ENCODE data around the gene CTRB2.

The CTRB2 gene

GRCh38 chr16:75235721-75236193 is 28.8 kb upstream of the CTRB2 start:
- H3K27ac ChIP-seq (ENCODE audit: low read depth, low read length): no peak overlapping the region
- H3K9ac ChIP-seq (ENCODE audit: low read depth in 1 of 2, low read length in 2 of 2): no peak overlapping the region
- H3K9me3 ChIP-seq (ENCODE audit: control insufficient read depth in 1 of 2, low read length in 2 of 2): no peaks in the 10 kb centered on the region
- H3K27me3 ChIP-seq (ENCODE audit: control insufficient read depth in 1 of 2, insufficient read depth in 2 of 2, low read length in 2 of 2): no peaks in the 10 kb centered on the region
- peaks cover 18 to 55% of the 10 kb centered on the region in 2 donors for H3K36me3 ChIP-seq (ENCODE audit: control insufficient read depth in 1 of 2, insufficient read depth in 2 of 2, low read length in 2 of 2)
- H3K4me3 ChIP-seq (ENCODE audit: low read depth in 1 of 2, low read length in 2 of 2): no peak overlapping the region
- peaks cover 0 to 17% of the 10 kb centered on the region in 2 donors for H3K4me1 ChIP-seq (ENCODE audit: control insufficient read depth in 1 of 2, insufficient read depth in 2 of 2, low read length in 2 of 2)

GRCh38 chr16:75234856-75235696 is 28.1 kb upstream of the CTRB2 start:
- H3K4me3 ChIP-seq (ENCODE audit: low read depth in 1 of 2, low read length in 2 of 2): no peak overlapping the region

GRCh38 chr16:75233611-75233938 is 26.6 kb upstream of the CTRB2 start:
- no peaks in the 10 kb centered on the region for H3K27me3 ChIP-seq (ENCODE audit: control insufficient read depth in 1 of 2, insufficient read depth in 2 of 2, low read length in 2 of 2)
- H3K9me3 ChIP-seq (ENCODE audit: control insufficient read depth in 1 of 2, low read length in 2 of 2): no peaks in the 10 kb centered on the region
- peak overlapping the region; percentile 36 for H3K27ac ChIP-seq (ENCODE audit: low read depth, low read length)
- H3K4me3 ChIP-seq (ENCODE audit: low read depth in 1 of 2, low read length in 2 of 2): no peak overlapping the region
- peaks cover 0 to 12% of the 10 kb centered on the region in 2 donors for H3K4me1 ChIP-seq (ENCODE audit: control insufficient read depth in 1 of 2, insufficient read depth in 2 of 2, low read length in 2 of 2)
- peaks cover 25 to 65% of the 10 kb centered on the region in 2 donors for H3K36me3 ChIP-seq (ENCODE audit: control insufficient read depth in 1 of 2, insufficient read depth in 2 of 2, low read length in 2 of 2)
- H3K9ac ChIP-seq (ENCODE audit: low read depth in 1 of 2, low read length in 2 of 2): no peak overlapping the region

More at GRCh38 chr16:75234856-75235696, 28.1 kb upstream of the CTRB2 start:
- H3K9me3 ChIP-seq (ENCODE audit: control insufficient read depth in 1 of 2, low read length in 2 of 2): no peaks in the 10 kb centered on the region
- H3K9ac ChIP-seq (ENCODE audit: low read depth in 1 of 2, low read length in 2 of 2): no peak overlapping the region
- H3K36me3 ChIP-seq (ENCODE audit: control insufficient read depth in 1 of 2, insufficient read depth in 2 of 2, low read length in 2 of 2): peaks cover 14 to 60% of the 10 kb centered on the region in 2 donors
- H3K4me1 ChIP-seq (ENCODE audit: control insufficient read depth in 1 of 2, insufficient read depth in 2 of 2, low read length in 2 of 2): peaks cover 0 to 17% of the 10 kb centered on the region in 2 donors
- no peak overlapping the region for H3K27ac ChIP-seq (ENCODE audit: low read depth, low read length)
- no peaks in the 10 kb centered on the region for H3K27me3 ChIP-seq (ENCODE audit: control insufficient read depth in 1 of 2, insufficient read depth in 2 of 2, low read length in 2 of 2)

- Histone ChIP-seq H3K9ac (ENCODE audit: low read depth in 1 of 2, low read length in 2 of 2) (no peak overlapping the region), H3K27me3 (ENCODE audit: control insufficient read depth in 1 of 2, insufficient read depth in 2 of 2, low read length in 2 of 2) (no peaks in the 10 kb centered on the region), H3K4me3 (ENCODE audit: low read depth in 1 of 2, low read length in 2 of 2) (no peak overlapping the region), H3K27ac (ENCODE audit: low read depth, low read length) (no peak overlapping the region), H3K9me3 (ENCODE audit: control insufficient read depth in 1 of 2, low read length in 2 of 2) (no peaks in the 10 kb centered on the region), H3K36me3 (ENCODE audit: control insufficient read depth in 1 of 2, insufficient read depth in 2 of 2, low read length in 2 of 2) (peaks cover 28 to 61% of the 10 kb centered on the region in 2 donors), H3K4me1 (ENCODE audit: control insufficient read depth in 1 of 2, insufficient read depth in 2 of 2, low read length in 2 of 2) (peaks cover 0 to 7% of the 10 kb centered on the region in 2 donors)
Measured at GRCh38 chr16:75231570-75231969, 24.6 kb upstream of the CTRB2 start.

- Histone ChIP-seq H3K27me3 (ENCODE audit: control insufficient read depth in 1 of 2, insufficient read depth in 2 of 2, low read length in 2 of 2) (no peaks in the 10 kb centered on the region), H3K36me3 (ENCODE audit: control insufficient read depth in 1 of 2, insufficient read depth in 2 of 2, low read length in 2 of 2) (peaks cover 24 to 51% of the 10 kb centered on the region in 2 donors), H3K27ac (ENCODE audit: low read depth, low read length) (no peak overlapping the region), H3K9me3 (ENCODE audit: control insufficient read depth in 1 of 2, low read length in 2 of 2) (no peaks in the 10 kb centered on the region), H3K9ac (ENCODE audit: low read depth in 1 of 2, low read length in 2 of 2) (no peak overlapping the region), H3K4me1 (ENCODE audit: control insufficient read depth in 1 of 2, insufficient read depth in 2 of 2, low read length in 2 of 2) (peaks cover 0 to 7% of the 10 kb centered on the region in 2 donors), H3K4me3 (ENCODE audit: low read depth in 1 of 2, low read length in 2 of 2) (no peak overlapping the region)
Measured at GRCh38 chr16:75230471-75231110, 23.6 kb upstream of the CTRB2 start.

- H3K4me1 ChIP-seq (ENCODE audit: control insufficient read depth in 1 of 2, insufficient read depth in 2 of 2, low read length in 2 of 2): peaks cover 0 to 6% of the 10 kb centered on the region in 2 donors
- H3K9me3 ChIP-seq (ENCODE audit: control insufficient read depth in 1 of 2, low read length in 2 of 2): no peaks in the 10 kb centered on the region
- peaks cover 24 to 41% of the 10 kb centered on the region in 2 donors for H3K36me3 ChIP-seq (ENCODE audit: control insufficient read depth in 1 of 2, insufficient read depth in 2 of 2, low read length in 2 of 2)
- H3K27ac ChIP-seq (ENCODE audit: low read depth, low read length): no peak overlapping the region
- H3K4me3 ChIP-seq (ENCODE audit: low read depth in 1 of 2, low read length in 2 of 2): no peak overlapping the region
- H3K9ac ChIP-seq (ENCODE audit: low read depth in 1 of 2, low read length in 2 of 2): no peak overlapping the region
- H3K27me3 ChIP-seq (ENCODE audit: control insufficient read depth in 1 of 2, insufficient read depth in 2 of 2, low read length in 2 of 2): no peaks in the 10 kb centered on the region
Measured at GRCh38 chr16:75229172-75230031, 22.4 kb upstream of the CTRB2 start.

GRCh38 chr16:75228143-75228976 is 21.4 kb upstream of the CTRB2 start:
- Histone ChIP-seq H3K9me3 (ENCODE audit: control insufficient read depth in 1 of 2, low read length in 2 of 2) (no peaks in the 10 kb centered on the region), H3K4me1 (ENCODE audit: control insufficient read depth in 1 of 2, insufficient read depth in 2 of 2, low read length in 2 of 2) (no peaks in the 10 kb centered on the region), H3K27me3 (ENCODE audit: control insufficient read depth in 1 of 2, insufficient read depth in 2 of 2, low read length in 2 of 2) (no peaks in the 10 kb centered on the region), H3K4me3 (ENCODE audit: low read depth in 1 of 2, low read length in 2 of 2) (no peak overlapping the region), H3K36me3 (ENCODE audit: control insufficient read depth in 1 of 2, insufficient read depth in 2 of 2, low read length in 2 of 2) (peaks cover 22 to 36% of the 10 kb centered on the region in 2 donors), H3K27ac (ENCODE audit: low read depth, low read length) (no peak overlapping the region), H3K9ac (ENCODE audit: low read depth in 1 of 2, low read length in 2 of 2) (no peak overlapping the region)

- peaks cover 19 to 31% of the 10 kb centered on the region in 2 donors for H3K36me3 ChIP-seq (ENCODE audit: control insufficient read depth in 1 of 2, insufficient read depth in 2 of 2, low read length in 2 of 2)
Measured at GRCh38 chr16:75227361-75228142, 20.6 kb upstream of the CTRB2 start.

More at GRCh38 chr16:75227361-75228142, 20.6 kb upstream of the CTRB2 start:
- H3K9me3 ChIP-seq (ENCODE audit: control insufficient read depth in 1 of 2, low read length in 2 of 2): no peaks in the 10 kb centered on the region
- no peaks in the 10 kb centered on the region for H3K4me1 ChIP-seq (ENCODE audit: control insufficient read depth in 1 of 2, insufficient read depth in 2 of 2, low read length in 2 of 2)
- H3K27me3 ChIP-seq (ENCODE audit: control insufficient read depth in 1 of 2, insufficient read depth in 2 of 2, low read length in 2 of 2): no peaks in the 10 kb centered on the region
- no peak overlapping the region for H3K9ac ChIP-seq (ENCODE audit: low read depth in 1 of 2, low read length in 2 of 2)
- no peak overlapping the region for H3K27ac ChIP-seq (ENCODE audit: low read depth, low read length)
- H3K4me3 ChIP-seq (ENCODE audit: low read depth in 1 of 2, low read length in 2 of 2): no peak overlapping the region

Measured in duodenal mucosa (tissue), 2 donors.